Astrocyte of the cerebellum (primary cell): ENCODE results near the gene PARD3B.

ENCODE experiments used
- DNase-seq: peaks from one replicate; pipeline ENCODE4 v3.0.0-alpha.2; 2011; ENCODE audit warnings: low read depth
- H3K4me3 ChIP-seq: 2 replicates; pipeline ENCODE4 v1.5.1; 2011; ENCODE audit warnings: mild to moderate bottlenecking, low read depth, low read length, moderate library complexity
- in situ Hi-C: cut with HindIII; loops from 2 replicates; pipeline ENCODE4 v1.10.0; 2017; ENCODE audit warnings: low sequenced_read_pairs
- TF ChIP-seq, protein P1 (sequence below): IDR thresholded peaks from 2 replicates; pipeline ENCODE4 v1.5.1; 2012; ENCODE audit warnings: low read length, low read depth, moderate library complexity, mild to moderate bottlenecking; ENCODE audit errors: missing control alignments

Gene PARD3B

GRCh38 chr2:205017912-205018311, 472.6 kb downstream of the PARD3B start:
- H3K4me3 ChIP-seq: no peak overlapping the region
- TF ChIP-seq, protein P1, sequence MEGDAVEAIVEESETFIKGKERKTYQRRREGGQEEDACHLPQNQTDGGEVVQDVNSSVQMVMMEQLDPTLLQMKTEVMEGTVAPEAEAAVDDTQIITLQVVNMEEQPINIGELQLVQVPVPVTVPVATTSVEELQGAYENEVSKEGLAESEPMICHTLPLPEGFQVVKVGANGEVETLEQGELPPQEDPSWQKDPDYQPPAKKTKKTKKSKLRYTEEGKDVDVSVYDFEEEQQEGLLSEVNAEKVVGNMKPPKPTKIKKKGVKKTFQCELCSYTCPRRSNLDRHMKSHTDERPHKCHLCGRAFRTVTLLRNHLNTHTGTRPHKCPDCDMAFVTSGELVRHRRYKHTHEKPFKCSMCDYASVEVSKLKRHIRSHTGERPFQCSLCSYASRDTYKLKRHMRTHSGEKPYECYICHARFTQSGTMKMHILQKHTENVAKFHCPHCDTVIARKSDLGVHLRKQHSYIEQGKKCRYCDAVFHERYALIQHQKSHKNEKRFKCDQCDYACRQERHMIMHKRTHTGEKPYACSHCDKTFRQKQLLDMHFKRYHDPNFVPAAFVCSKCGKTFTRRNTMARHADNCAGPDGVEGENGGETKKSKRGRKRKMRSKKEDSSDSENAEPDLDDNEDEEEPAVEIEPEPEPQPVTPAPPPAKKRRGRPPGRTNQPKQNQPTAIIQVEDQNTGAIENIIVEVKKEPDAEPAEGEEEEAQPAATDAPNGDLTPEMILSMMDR: no peak
- in situ Hi-C loops: no loop called here
- no peak for DNase-seq

DNA sequence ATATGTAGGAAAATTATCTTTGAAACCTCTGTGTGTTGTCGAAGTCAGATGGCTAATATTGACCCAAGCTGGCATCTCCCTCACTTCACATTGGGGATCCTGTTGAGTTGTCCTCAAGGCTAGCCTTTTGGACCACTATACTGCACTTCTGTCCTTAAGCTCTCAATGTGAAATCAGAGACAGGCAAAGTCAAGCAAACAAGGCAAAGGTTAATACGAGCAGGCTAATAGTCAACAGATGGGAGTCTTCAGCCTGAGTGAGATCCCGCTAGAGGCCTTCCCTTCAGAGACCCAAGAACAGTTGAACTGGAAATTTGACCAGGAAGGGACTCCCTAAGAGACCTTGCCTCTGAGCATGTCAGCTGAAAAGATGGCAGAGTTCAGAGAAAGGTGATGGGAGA, 475.4 kb downstream of the PARD3B start:
- H3K4me3 ChIP-seq: no peak overlapping the region
- TF ChIP-seq, protein P1: no peak
- in situ Hi-C loops: no loop called here
- DNase-seq: no peak

DNA sequence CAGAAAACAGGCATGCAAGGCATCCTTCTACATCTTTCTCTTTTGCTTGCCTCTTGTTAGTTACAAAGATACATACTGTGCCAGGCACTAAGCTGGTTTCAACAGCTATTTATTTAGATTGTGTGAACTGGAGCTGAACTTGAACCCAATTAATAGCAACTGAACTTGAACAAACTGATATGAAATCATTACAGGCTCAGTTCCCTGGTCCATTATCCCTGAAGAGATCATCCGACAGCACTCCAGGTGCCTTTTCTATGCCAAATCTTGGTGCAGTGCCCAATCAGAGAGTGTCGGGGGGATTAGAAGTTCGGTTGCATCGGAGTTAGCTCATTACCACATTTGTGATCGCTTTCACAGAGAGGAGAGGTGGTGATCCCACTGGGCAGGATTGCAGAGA, 477.6 kb downstream of the PARD3B start:
- DNase-seq: no peak
- H3K4me3 ChIP-seq: no peak overlapping the region
- TF ChIP-seq, protein P1: no peak
- in situ Hi-C loops: no loop called here

DNA sequence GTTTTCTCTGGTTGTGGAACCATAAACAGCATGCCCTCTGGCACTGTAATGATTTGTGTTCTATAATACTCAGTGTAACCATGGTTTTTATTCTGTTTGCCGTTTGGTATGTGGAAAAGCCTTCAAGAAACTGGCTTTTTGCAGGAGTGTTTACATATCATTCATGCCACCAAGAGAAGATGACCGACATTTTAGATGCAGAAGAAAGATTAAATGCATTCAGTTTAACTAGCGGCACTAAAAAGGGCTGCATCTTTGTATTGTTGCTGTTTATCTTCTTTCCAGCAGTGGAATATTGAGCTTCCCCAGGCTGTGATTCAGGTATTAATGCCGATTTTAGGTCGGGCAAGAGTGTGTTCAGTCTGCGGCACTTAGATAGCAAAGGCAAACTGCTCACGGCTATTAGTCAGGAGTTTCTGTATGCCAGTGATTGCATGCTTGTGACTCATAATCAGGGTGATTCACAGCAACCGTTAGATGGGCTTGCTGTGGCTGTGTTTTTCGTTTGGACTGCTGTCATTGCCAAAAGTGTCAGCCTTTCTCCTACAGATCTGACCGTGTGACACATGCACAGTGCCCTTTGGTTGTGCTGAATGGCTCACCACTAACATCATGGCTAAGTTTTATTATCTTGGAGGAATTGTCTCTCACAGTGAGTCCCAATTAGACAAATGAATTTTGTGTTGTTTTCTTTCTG, 479.7 kb downstream of the PARD3B start:
- H3K4me3 ChIP-seq: peak overlapping the region; percentile 2
- DNase-seq: peak; percentile 87
- TF ChIP-seq, protein P1: no peak
- in situ Hi-C loops: no loop called here

DNA sequence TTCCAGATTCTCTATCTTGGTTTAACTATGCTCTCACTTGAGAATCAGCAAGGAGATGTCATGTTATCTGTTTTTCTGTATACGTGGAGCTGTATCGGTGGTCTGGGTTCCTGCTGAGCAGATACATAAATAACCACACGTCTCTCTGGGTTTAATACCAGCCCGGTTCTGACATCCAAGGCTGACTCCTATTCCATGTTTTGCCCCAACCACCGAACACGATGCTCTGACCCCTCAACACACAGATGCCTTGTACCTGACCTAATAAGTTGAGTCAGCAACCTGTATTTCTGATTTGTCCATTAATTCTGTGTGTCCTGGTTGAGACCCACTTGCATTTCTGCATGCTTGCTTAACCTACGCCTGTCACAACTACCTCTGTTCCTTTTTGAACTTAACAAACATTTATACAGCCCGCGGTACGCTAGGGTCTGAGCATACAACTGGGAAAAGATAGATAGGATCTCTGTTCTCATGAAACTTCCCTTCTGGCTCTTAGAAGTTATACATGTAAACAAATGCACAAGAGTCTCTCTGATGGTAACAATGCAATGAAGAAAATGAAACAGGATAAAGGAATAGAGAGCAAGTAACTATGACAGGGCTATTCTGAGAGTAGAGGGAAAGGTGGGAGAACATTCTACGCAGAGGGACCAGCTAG, 480.4 kb downstream of the PARD3B start:
- no peak overlapping the region for H3K4me3 ChIP-seq
- in situ Hi-C loops: no loop called here

DNA sequence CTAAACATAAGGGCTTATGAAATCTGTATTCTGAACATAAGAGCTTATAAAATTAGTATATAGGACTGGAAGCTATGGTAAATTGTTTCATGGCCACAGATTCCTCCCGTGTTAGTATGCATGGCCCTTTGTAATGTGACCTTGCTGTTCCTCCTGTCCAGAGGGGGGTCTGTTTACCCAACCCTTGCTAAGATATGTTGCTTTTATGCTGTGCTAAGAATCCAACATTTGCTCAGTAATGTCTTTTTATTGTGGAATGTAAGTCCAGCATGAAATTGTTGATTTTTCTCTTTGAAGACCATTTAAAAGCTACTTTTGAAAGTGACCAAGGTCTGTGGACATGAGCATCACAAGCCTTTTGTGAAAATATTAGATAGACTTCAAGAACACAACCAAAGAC, 485.4 kb downstream of the PARD3B start:
- no peak overlapping the region for H3K4me3 ChIP-seq
- in situ Hi-C loops: no loop called here
- TF ChIP-seq, protein P1: no peak
- no peak for DNase-seq

More for the DNA sequence above, 480.4 kb downstream of the PARD3B start:
- TF ChIP-seq, protein P1: no peak
- DNase-seq: no peak
